ENCODE measurements around the gene COA1. TPM values are rescaled to one million over a fixed set of nuclear protein-coding genes. Genes with fewer than 3 reads are reported as not detected.

Gene COA1
- total and polyA plus RNA-seq, 7 experiments from 2014 or later = 51.3 to 86.6 (median 67.0) TPM

GRCh38 chr7:43659549-43659896 lies 69.8 kb downstream of the COA1 start:
- no peaks in the 10 kb centered on the region for H3K9me3 ChIP-seq (ENCODE audit: control insufficient read depth in 2 of 3, low read length in 3 of 3)
- peak overlapping the region; percentile 34 for H3K27ac ChIP-seq (ENCODE audit: low read depth, low read length)
- POLR2A ChIA-PET = interaction anchor here (1.0 to 1.6 kb wide), 2 partner anchors 10 to 11 kb away, joined by 4 to 6 read pairs; no protein-coding TSS in a partner anchor

GRCh38 chr7:43658718-43659548 lies 70.4 kb downstream of the COA1 start:
- intact Hi-C loops (cut with micrococcal nuclease) = loop anchor here (1.0 to 10.0 kb wide), 2 partner anchors 9 to 266 kb away; partner anchors contain the start of gene UBE2D4 (in 1 of the 2)
- Mint-ChIP-seq H3K27ac (peak overlapping the region; percentile 70 to 92 (median 84)), H3K4me1 (peaks cover 46 to 82% (median 70%) of the 10 kb centered on the region in 7 donors), H3K36me3 (peaks cover 6 to 46% (median 24%) of the 10 kb centered on the region in 5 donors), H3K9me3 (peaks cover 0 to 6% (median 0%) of the 10 kb centered on the region in 11 donors), H3K4me3 (peak overlapping the region; percentile 3 to 71 (median 62)), H3K27me3 (no peaks in the 10 kb centered on the region)
- Histone ChIP-seq H3K36me3 (ENCODE audit: control insufficient read depth in 2 of 3, insufficient read depth in 3 of 3, low read length in 3 of 3) (no peaks in the 10 kb centered on the region), H3K9me3 (ENCODE audit: control insufficient read depth in 2 of 3, low read length in 3 of 3) (no peaks in the 10 kb centered on the region), H3K4me1 (ENCODE audit: control insufficient read depth in 2 of 2, insufficient read depth in 2 of 2, low read length in 2 of 2) (peaks cover 31 to 34% of the 10 kb centered on the region in 2 donors), H3K27me3 (ENCODE audit: control insufficient read depth in 2 of 2, insufficient read depth in 2 of 2, low read length in 2 of 2) (no peaks in the 10 kb centered on the region), H3K4me3 (ENCODE audit: low read length) (no peak overlapping the region), H3K27ac (ENCODE audit: low read depth, low read length) (peak overlapping the region; percentile 48)
- ATAC-seq (peak; percentile 16), DNase-seq (no peak)
- POLR2A ChIA-PET = interaction anchor here (0.9 to 1.0 kb wide), 2 partner anchors 10 to 30 kb away, joined by 3 to 4 read pairs; no protein-coding TSS in a partner anchor
- CTCF ChIA-PET = interaction anchor here (0.7 kb wide), 1 partner anchor 1027 kb away, joined by 3 read pairs; no protein-coding TSS in a partner anchor

More at GRCh38 chr7:43659549-43659896, 69.8 kb downstream of the COA1 start:
- Mint-ChIP-seq H3K4me3 (peak overlapping the region in 7 of 10 donors; percentile 8 to 68 (median 41)), H3K9me3 (peaks cover 0 to 2% (median 0%) of the 10 kb centered on the region in 11 donors), H3K27ac (peak overlapping the region in 7 of 9 donors; percentile 33 to 88 (median 68)), H3K4me1 (peaks cover 42 to 82% (median 70%) of the 10 kb centered on the region in 7 donors), H3K36me3 (peaks cover 6 to 41% (median 19%) of the 10 kb centered on the region in 5 donors), H3K27me3 (no peaks in the 10 kb centered on the region)
- H3K4me1 ChIP-seq (ENCODE audit: control insufficient read depth in 2 of 2, insufficient read depth in 2 of 2, low read length in 2 of 2) = peaks cover 25 to 34% of the 10 kb centered on the region in 2 donors
- CTCF ChIA-PET = interaction anchor here (0.5 to 1.1 kb wide), 2 partner anchors 9 to 78 kb away, joined by 3 to 5 read pairs; partner anchors contain the start of gene STK17A
- DNase-seq = no peak
- no peaks in the 10 kb centered on the region for H3K36me3 ChIP-seq (ENCODE audit: control insufficient read depth in 2 of 3, insufficient read depth in 3 of 3, low read length in 3 of 3)
- intact Hi-C loops (cut with micrococcal nuclease) = loop anchor here (1.0 to 10.0 kb wide), 2 partner anchors 9 to 265 kb away; partner anchors contain the start of gene UBE2D4 (in 1 of the 2)
- no peaks in the 10 kb centered on the region for H3K27me3 ChIP-seq (ENCODE audit: control insufficient read depth in 2 of 2, insufficient read depth in 2 of 2, low read length in 2 of 2)
- no peak for ATAC-seq
- H3K4me3 ChIP-seq (ENCODE audit: low read length) = no peak overlapping the region

- Histone ChIP-seq H3K9me3 (ENCODE audit: control insufficient read depth in 2 of 3, low read length in 3 of 3) (no peaks in the 10 kb centered on the region), H3K4me3 (ENCODE audit: low read length) (no peak overlapping the region), H3K27me3 (ENCODE audit: control insufficient read depth in 2 of 2, insufficient read depth in 2 of 2, low read length in 2 of 2) (no peaks in the 10 kb centered on the region), H3K4me1 (ENCODE audit: control insufficient read depth in 2 of 2, insufficient read depth in 2 of 2, low read length in 2 of 2) (peaks cover 51 to 52% of the 10 kb centered on the region in 2 donors), H3K36me3 (ENCODE audit: control insufficient read depth in 2 of 3, insufficient read depth in 3 of 3, low read length in 3 of 3) (no peaks in the 10 kb centered on the region), H3K27ac (ENCODE audit: low read depth, low read length) (no peak overlapping the region)
- Mint-ChIP-seq H3K27ac (peak overlapping the region in 6 of 9 donors; percentile 20 to 89 (median 63)), H3K4me3 (peak overlapping the region in 1 of 10 donors; percentile 15), H3K36me3 (peaks cover 0 to 47% (median 18%) of the 10 kb centered on the region in 5 donors), H3K4me1 (peaks cover 54 to 88% (median 75%) of the 10 kb centered on the region in 7 donors), H3K27me3 (no peaks in the 10 kb centered on the region), H3K9me3 (peaks cover 0 to 6% (median 0%) of the 10 kb centered on the region in 11 donors)
- ATAC-seq (no peak), DNase-seq (no peak)
- intact Hi-C loops (cut with micrococcal nuclease) = loop anchor here in 1 of 2 donors (10.0 kb wide), 1 partner anchor 268 kb away; the partner anchor contains the start of gene UBE2D4
- ChIA-PET CTCF (no interaction called here), POLR2A (interaction anchor here (0.6 to 1.7 kb wide), 3 partner anchors 13 to 75 kb away, joined by 3 to 4 read pairs (median 4); partner anchors contain the start of gene STK17A)
Measured at GRCh38 chr7:43656997-43657396, 72.3 kb downstream of the COA1 start.

GRCh38 chr7:43655584-43655983 lies 73.7 kb downstream of the COA1 start:
- H3K27ac Mint-ChIP-seq = peak overlapping the region in 4 of 9 donors; percentile 43 to 89 (median 68)
- peaks cover 0 to 6% (median 0%) of the 10 kb centered on the region in 11 donors for H3K9me3 Mint-ChIP-seq
- Histone ChIP-seq H3K4me1 (ENCODE audit: control insufficient read depth in 2 of 2, insufficient read depth in 2 of 2, low read length in 2 of 2) (peaks cover 65 to 66% of the 10 kb centered on the region in 2 donors), H3K9me3 (ENCODE audit: control insufficient read depth in 2 of 3, low read length in 3 of 3) (no peaks in the 10 kb centered on the region), H3K27me3 (ENCODE audit: control insufficient read depth in 2 of 2, insufficient read depth in 2 of 2, low read length in 2 of 2) (no peaks in the 10 kb centered on the region), H3K27ac (ENCODE audit: low read depth, low read length) (no peak overlapping the region), H3K36me3 (ENCODE audit: control insufficient read depth in 2 of 3, insufficient read depth in 3 of 3, low read length in 3 of 3) (no peaks in the 10 kb centered on the region), H3K4me3 (ENCODE audit: low read length) (no peak overlapping the region)
- H3K36me3 Mint-ChIP-seq = peaks cover 0 to 46% (median 11%) of the 10 kb centered on the region in 5 donors
- peak overlapping the region in 1 of 10 donors; percentile 56 for H3K4me3 Mint-ChIP-seq
- DNase-seq (no peak), ATAC-seq (no peak)
- H3K4me1 Mint-ChIP-seq = peaks cover 62 to 93% (median 81%) of the 10 kb centered on the region in 7 donors
- ChIA-PET POLR2A (interaction anchor here (1.0 to 1.7 kb wide), 4 partner anchors 9 to 73 kb away, joined by 4 to 6 read pairs (median 4); partner anchors contain the start of gene STK17A), CTCF (interaction anchor here (0.7 to 1.0 kb wide), 2 partner anchors 9 to 44 kb away, joined by 4 to 5 read pairs; no protein-coding TSS in a partner anchor)
- intact Hi-C loops (cut with micrococcal nuclease) = loop anchor here in 1 of 2 donors (10.0 kb wide), 1 partner anchor 269 kb away; the partner anchor contains the start of gene UBE2D4
- no peaks in the 10 kb centered on the region for H3K27me3 Mint-ChIP-seq

- H3K36me3 Mint-ChIP-seq = peaks cover 0 to 41% (median 10%) of the 10 kb centered on the region in 5 donors
- H3K27ac Mint-ChIP-seq = peak overlapping the region in 8 of 9 donors; percentile 48 to 100 (median 81)
- H3K27me3 Mint-ChIP-seq = no peaks in the 10 kb centered on the region
- peaks cover 61 to 63% of the 10 kb centered on the region in 2 donors for H3K4me1 ChIP-seq (ENCODE audit: control insufficient read depth in 2 of 2, insufficient read depth in 2 of 2, low read length in 2 of 2)
- H3K4me3 ChIP-seq (ENCODE audit: low read length) = no peak overlapping the region
- H3K36me3 ChIP-seq (ENCODE audit: control insufficient read depth in 2 of 3, insufficient read depth in 3 of 3, low read length in 3 of 3) = no peaks in the 10 kb centered on the region
- intact Hi-C loops (cut with micrococcal nuclease) = loop anchor here (1.0 to 10.0 kb wide), 3 partner anchors 11 to 271 kb away; partner anchors contain the start of gene UBE2D4 (in 1 of the 2)
- no peaks in the 10 kb centered on the region for H3K9me3 ChIP-seq (ENCODE audit: control insufficient read depth in 2 of 3, low read length in 3 of 3)
- ChIA-PET CTCF (interaction anchor here (0.7 to 1.1 kb wide), 3 partner anchors 39 to 542 kb away, joined by 3 to 5 read pairs (median 3); partner anchors contain the start of gene STK17A), POLR2A (interaction anchor here (1.1 to 12.4 kb wide), 4 partner anchors 9 to 21 kb away, joined by 3 to 210 read pairs (median 6); no protein-coding TSS in a partner anchor)
- no peaks in the 10 kb centered on the region for H3K27me3 ChIP-seq (ENCODE audit: control insufficient read depth in 2 of 2, insufficient read depth in 2 of 2, low read length in 2 of 2)
- H3K9me3 Mint-ChIP-seq = peaks cover 0 to 6% (median 0%) of the 10 kb centered on the region in 11 donors
- no peak for DNase-seq
- H3K4me3 Mint-ChIP-seq = peak overlapping the region; percentile 21 to 76 (median 56)
- no peak for ATAC-seq
- H3K4me1 Mint-ChIP-seq = peaks cover 60 to 91% (median 79%) of the 10 kb centered on the region in 7 donors
- H3K27ac ChIP-seq (ENCODE audit: low read depth, low read length) = peak overlapping the region; percentile 45
Measured at GRCh38 chr7:43653891-43654504, 75.3 kb downstream of the COA1 start.

Data from naive thymus-derived CD4-positive, alpha-beta T cell (primary cell).